AG04449 (cell line): ENCODE measurements around the gene TOR2A.

Source experiments
- CTCF ChIA-PET: fragments of 350-600 bp; formaldehyde crosslinking; extraction: SDS; loops from one replicate; lab custom pipeline; 2021; ENCODE audit warnings: antibody characterized with exemption; lab: Yijun Ruan, JAX
- POLR2A ChIA-PET: fragments of 400-600, 350-600 bp; formaldehyde crosslinking; extraction: SDS; loops from one replicate; lab custom pipeline; 2020; ENCODE audit warnings: antibody characterized with exemption, inconsistent platforms; lab: Yijun Ruan, JAX
- DNase-seq: peaks from one replicate; pipeline ENCODE4 v3.0.0-alpha.2; 2010; ENCODE audit warnings: low read depth, low spot score
- H3K4me3 ChIP-seq: 2 replicates; pipeline ENCODE4 v1.5.1; 2011; ENCODE audit warnings: low read depth, mild to moderate bottlenecking, control low read depth, low read length
- CTCF ChIP-seq: IDR thresholded peaks from one replicate; pipeline ENCODE4 v1.5.1; 2011; ENCODE audit warnings: mild to moderate bottlenecking, moderate library complexity, low read length, control low read depth, inconsistent platforms; ENCODE audit not compliant: insufficient read depth; ENCODE audit errors: missing control alignments

The TOR2A gene

GRCh38 chr9:127692071-127692470 is 43.0 kb downstream of the TOR2A start:
- CTCF ChIA-PET: no interaction called here
- no peak for TF ChIP-seq CTCF
- H3K4me3 ChIP-seq: no peak overlapping the region
- DNase-seq: no peak
- POLR2A ChIA-PET: interaction anchor here (1.2 kb wide), 1 partner anchor 8 kb away, joined by 3 read pairs; no protein-coding TSS in a partner anchor

GRCh38 chr9:127690735-127691134 is 44.4 kb downstream of the TOR2A start:
- DNase-seq: no peak
- no peak overlapping the region for H3K4me3 ChIP-seq
- POLR2A ChIA-PET: no interaction called here
- TF ChIP-seq CTCF: no peak
- CTCF ChIA-PET: interaction anchor here (2.1 kb wide), 1 partner anchor 44 kb away, joined by 4 read pairs; the partner anchor contains the start of gene TOR2A

GRCh38 chr9:127689329-127690000 is 45.6 kb downstream of the TOR2A start:
- no peak overlapping the region for H3K4me3 ChIP-seq
- no peak for DNase-seq
- ChIA-PET POLR2A (no interaction called here), CTCF (interaction anchor here (2.1 kb wide), 1 partner anchor 45 kb away, joined by 4 read pairs; the partner anchor contains the start of gene TOR2A)
- TF ChIP-seq CTCF: no peak

GRCh38 chr9:127686461-127687393 is 48.4 kb downstream of the TOR2A start:
- DNase-seq: no peak
- TF ChIP-seq CTCF: no peak
- H3K4me3 ChIP-seq: no peak overlapping the region
- CTCF ChIA-PET: interaction anchor here (2.3 kb wide), 1 partner anchor 48 kb away, joined by 6 read pairs; the partner anchor contains the start of gene TOR2A
- POLR2A ChIA-PET: no interaction called here

GRCh38 chr9:127684576-127684975 is 50.5 kb downstream of the TOR2A start:
- no peak for DNase-seq
- POLR2A ChIA-PET: interaction anchor here (1.6 to 1.7 kb wide), 2 partner anchors 8 to 17 kb away, joined by 3 to 5 read pairs; no protein-coding TSS in a partner anchor
- no peak overlapping the region for H3K4me3 ChIP-seq
- CTCF ChIA-PET: interaction anchor here (0.6 to 2.3 kb wide), 8 partner anchors 16 to 237 kb away, joined by 3 to 6 read pairs (median 4); partner anchors contain the start of genes PTRH1, TOR2A and TTC16
- no peak for TF ChIP-seq CTCF
